Neural cell (in vitro differentiated cells): ENCODE results near the gene CD4. TPM values are rescaled to one million over a fixed set of nuclear protein-coding genes. Genes with fewer than 3 reads are reported as not detected.

Experiments
- H2AFZ ChIP-seq: fragments of 200-600, 300-800 bp; sonication (generic), shearing (Covaris generic); 2 replicates; pipeline ENCODE4 v1.6.0; 2014; ENCODE audit warnings: low read depth, mild to moderate bottlenecking, antibody characterized with exemption, low read length, moderate library complexity
- H3F3A ChIP-seq: fragments of 200-600 bp; shearing (Covaris generic); 2 replicates; pipeline ENCODE4 v1.6.1; 2016; ENCODE audit warnings: mild to moderate bottlenecking, moderate library complexity, mixed read lengths, antibody characterized with exemption, low read length; ENCODE audit not compliant: insufficient read depth, poor library complexity, severe bottlenecking
- H3K27ac ChIP-seq: fragments of 200-600, 300-800 bp; sonication (generic), shearing (Covaris generic); 2 replicates; pipeline ENCODE4 v1.5.1; 2014; ENCODE audit warnings: mild to moderate bottlenecking, low read length, moderate library complexity
- H3K27me3 ChIP-seq: fragments of 300-800, 200-600 bp; sonication (generic), shearing (Covaris generic); 2 replicates; pipeline ENCODE4 v1.6.0; 2014; ENCODE audit warnings: mild to moderate bottlenecking, low read depth, low read length, moderate library complexity; ENCODE audit not compliant: insufficient read depth
- H3K36me3 ChIP-seq: fragments of 300-800, 200-600 bp; sonication (generic), shearing (Covaris generic); 2 replicates; pipeline ENCODE4 v1.5.1; 2014; ENCODE audit warnings: mild to moderate bottlenecking, antibody characterized with exemption, low read length, moderate library complexity; ENCODE audit not compliant: insufficient read depth
- H3K4me2 ChIP-seq: fragments of 300-800, 200-600 bp; sonication (generic), shearing (Covaris generic); 2 replicates; pipeline ENCODE4 v1.6.0; 2014; ENCODE audit warnings: mild to moderate bottlenecking, low read length
- H3K4me3 ChIP-seq: fragments of 300-800, 200-600 bp; sonication (generic), shearing (Covaris generic); 2 replicates; pipeline ENCODE4 v1.5.1; 2014; ENCODE audit warnings: mild to moderate bottlenecking, low read length, moderate library complexity
- H3K79me2 ChIP-seq: fragments of 200-600 bp; shearing (Covaris generic); replicated peaks from 2 replicates; pipeline ENCODE4 v1.6.0; 2014; ENCODE audit warnings: mild to moderate bottlenecking, low read length, moderate library complexity; ENCODE audit not compliant: insufficient read depth
- H3K9ac ChIP-seq: fragments of 300-800, 200-600 bp; sonication (generic), shearing (Covaris generic); 2 replicates; pipeline ENCODE4 v1.6.1; 2016; ENCODE audit warnings: mild to moderate bottlenecking, low read length, mixed read lengths
- H3K9me2 ChIP-seq: fragments of 200-600 bp; shearing (Covaris generic); 2 replicates; pipeline ENCODE4 v1.6.1; 2016; ENCODE audit warnings: mild to moderate bottlenecking, low read length, mixed read lengths; ENCODE audit not compliant: insufficient read depth
- H3K9me3 ChIP-seq: fragments of 200-600, 300-800 bp; sonication (generic), shearing (Covaris generic); 2 replicates; pipeline ENCODE4 v1.6.1; 2016; ENCODE audit warnings: mild to moderate bottlenecking, mixed run types, low read length, moderate library complexity, mixed read lengths
- H4K20me1 ChIP-seq: fragments of 200-600 bp; shearing (Covaris generic); 2 replicates; pipeline ENCODE4 v1.6.1; 2016; ENCODE audit warnings: mild to moderate bottlenecking, mixed run types; ENCODE audit not compliant: insufficient read depth
- CTCF ChIP-seq: fragments of 450-650 bp; IDR thresholded peaks from 2 replicates; pipeline ENCODE4 v1.5.1; 2014; ENCODE audit warnings: antibody characterized with exemption, mild to moderate bottlenecking, moderate library complexity; ENCODE audit not compliant: poor library complexity, severe bottlenecking
- EP300 ChIP-seq: fragments of 450-650 bp; conservative IDR thresholded peaks from 2 replicates; pipeline ENCODE4 v1.6.1; 2014; ENCODE audit warnings: antibody characterized with exemption, mild to moderate bottlenecking, moderate library complexity; ENCODE audit not compliant: poor library complexity, severe bottlenecking
- EZH2 ChIP-seq: fragments of 200-600, 300-800 bp; shearing (Covaris generic), sonication (generic); IDR thresholded peaks from 2 replicates; pipeline ENCODE4 v1.6.1; 2014; ENCODE audit warnings: antibody characterized with exemption, low read length, borderline replicate concordance, mild to moderate bottlenecking; ENCODE audit not compliant: insufficient read depth, poor library complexity, severe bottlenecking
- MXI1 ChIP-seq: fragments of 450-650 bp; conservative IDR thresholded peaks from 2 replicates; pipeline ENCODE4 v1.6.1; 2014; ENCODE audit warnings: antibody characterized with exemption, mild to moderate bottlenecking; ENCODE audit not compliant: poor library complexity, severe bottlenecking
- POLR2AphosphoS5 ChIP-seq: IDR thresholded peaks from 2 replicates; pipeline ENCODE4 v1.6.1; 2012
- RAD21 ChIP-seq: fragments of 450-650 bp; conservative IDR thresholded peaks from 2 replicates; pipeline ENCODE4 v1.6.1; 2014; ENCODE audit warnings: antibody characterized with exemption, mild to moderate bottlenecking, moderate library complexity
- REST ChIP-seq: IDR thresholded peaks from 2 replicates; pipeline ENCODE4 v1.6.1; 2012; ENCODE audit warnings: borderline replicate concordance
- SMC3 ChIP-seq: fragments of 450-650 bp; conservative IDR thresholded peaks from 2 replicates; pipeline ENCODE4 v1.6.1; 2014; ENCODE audit warnings: antibody characterized with exemption, mild to moderate bottlenecking, moderate library complexity; ENCODE audit not compliant: poor library complexity
- TAF1 ChIP-seq: IDR thresholded peaks from 2 replicates; pipeline ENCODE4 v1.6.1; 2012; ENCODE audit warnings: low read depth
- polyA plus RNA-seq: library from polyadenylated mRNA; depleted of rRNA; stranded (reverse); fragments of >200 nt; gene quantifications from 2 replicates; pipeline ENCODE4 v1.2.3, GENCODE V29; 2014

The CD4 gene
- polyA plus RNA-seq, 1 donor from 2014 or later: not detected

GRCh38 chr12:6765048-6765633, 24.2 kb upstream of the CD4 start:
- peak overlapping the region; percentile 99 for H3K9ac ChIP-seq
- no peaks in the 10 kb centered on the region for H3K9me3 ChIP-seq
- H3F3A ChIP-seq: peaks cover 10% of the 10 kb centered on the region
- TF ChIP-seq POLR2AphosphoS5: peak; percentile 47
- no peak for TF ChIP-seq TAF1
- no peak for TF ChIP-seq EP300
- H3K27me3 ChIP-seq: no peaks in the 10 kb centered on the region
- no peaks in the 10 kb centered on the region for H3K9me2 ChIP-seq
- H3K79me2 ChIP-seq: peaks cover 62% of the 10 kb centered on the region
- no peaks in the 10 kb centered on the region for H3K36me3 ChIP-seq
- peak overlapping the region; percentile 87 for H3K4me3 ChIP-seq
- H2AFZ ChIP-seq: no peak overlapping the region
- H3K4me2 ChIP-seq: peak overlapping the region; percentile 68
- H4K20me1 ChIP-seq: peaks cover 25% of the 10 kb centered on the region
- peak overlapping the region; percentile 100 for H3K27ac ChIP-seq

GRCh38 chr12:6765634-6766581, 23.4 kb upstream of the CD4 start, which contains the start of gene PTMS:
Gene PTMS (plus strand): TSS chr12:6766363. CDS start chr12:6766706, 343 bp downstream.
- TF ChIP-seq SMC3 (no peak), TAF1 (peak; percentile 81), MXI1 (peak; percentile 18), POLR2AphosphoS5 (peak; percentile 98), CTCF (no peak), RAD21 (no peak), EZH2 (no peak), REST (peak; percentile 86), EP300 (peak; percentile 11)
- Histone ChIP-seq H3F3A (peaks cover 10% of the 10 kb centered on the region), H3K27me3 (no peaks in the 10 kb centered on the region), H3K4me2 (peak within 1 kb of the TSS; percentile 68), H3K9me3 (no peaks in the 10 kb centered on the region), H3K79me2 (peaks cover 70% of the 10 kb centered on the region), H3K9ac (peak within 1 kb of the TSS; percentile 99), H3K4me3 (peak within 1 kb of the TSS; percentile 87), H2AFZ (peak within 1 kb of the TSS; percentile 12), H3K27ac (peak within 1 kb of the TSS; percentile 100), H3K9me2 (no peaks in the 10 kb centered on the region), H3K36me3 (no peaks in the 10 kb centered on the region), H4K20me1 (peaks cover 31% of the 10 kb centered on the region)
